ENCODE results near the gene FAU.

FAU gene

GRCh38 chr11:65083834-65084597 is 37.9 kb downstream of the FAU start, which contains the start of the genes CDCA5 and ZFPL1:
Gene CDCA5 (minus strand): TSS chr11:65084040. CDS start chr11:65083978, 62 bp downstream.
Gene ZFPL1 (plus strand): TSS chr11:65084222. CDS start chr11:65084699, 477 bp downstream.
- peak; percentile 93 for DNase-seq (ENCODE audit: extremely low read depth in 1 of 2, low read depth in 1 of 2)

GRCh38 chr11:65083134-65083833 is 38.6 kb downstream of the FAU start:
- DNase-seq (ENCODE audit: extremely low read depth in 1 of 2, low read depth in 1 of 2), result no peak

GRCh38 chr11:65078786-65079342 is 43.1 kb downstream of the FAU start:
- no peak for DNase-seq (ENCODE audit: extremely low read depth in 1 of 2, low read depth in 1 of 2)

- DNase-seq (ENCODE audit: extremely low read depth in 1 of 2, low read depth in 1 of 2), result peak; percentile 21 to 34
These were observed 43.8 kb downstream of the FAU start for GRCh38 chr11:65078151-65078550.

- no peak for DNase-seq (ENCODE audit: extremely low read depth in 1 of 2, low read depth in 1 of 2)
These were observed 44.5 kb downstream of the FAU start for GRCh38 chr11:65077451-65077850.

GRCh38 chr11:65072631-65072966 is 49.3 kb downstream of the FAU start:
- DNase-seq (ENCODE audit: extremely low read depth in 1 of 2, low read depth in 1 of 2), result no peak

GRCh38 chr11:65071907-65072630 is 49.9 kb downstream of the FAU start:
- no peak for DNase-seq (ENCODE audit: extremely low read depth in 1 of 2, low read depth in 1 of 2)
